Osteocyte (in vitro differentiated cells): ENCODE measurements around the gene MAP3K12. TPM values are rescaled to one million over a fixed set of nuclear protein-coding genes. Genes with fewer than 3 reads are reported as not detected.
A peak's percentile ranks its signal among the peaks of the same experiment; 100 is the strongest.

Experiments
- DNase-seq: peaks from one replicate; pipeline ENCODE4 v3.0.0; 2021; ENCODE audit warnings: mixed read lengths; ENCODE audit not compliant: unreplicated experiment; ENCODE audit errors: extremely low spot score
- H3K27ac Mint-ChIP-seq: one replicate; pipeline ENCODE4 v1.8.0; 2021; ENCODE audit warnings: mild to moderate bottlenecking, mixed read lengths; ENCODE audit not compliant: unreplicated experiment
- H3K27me3 Mint-ChIP-seq: one replicate; pipeline ENCODE4 v1.8.0; 2021; ENCODE audit warnings: mixed read lengths; ENCODE audit not compliant: unreplicated experiment
- H3K36me3 Mint-ChIP-seq: one replicate; pipeline ENCODE4 v1.8.0; 2021; ENCODE audit warnings: mixed read lengths; ENCODE audit not compliant: unreplicated experiment
- H3K4me1 Mint-ChIP-seq: one replicate; pipeline ENCODE4 v1.8.0; 2021; ENCODE audit warnings: mixed read lengths; ENCODE audit not compliant: unreplicated experiment
- H3K4me3 Mint-ChIP-seq: one replicate; pipeline ENCODE4 v1.8.0; 2021; ENCODE audit warnings: mild to moderate bottlenecking, moderate library complexity, mixed read lengths; ENCODE audit not compliant: unreplicated experiment
- H3K9me3 Mint-ChIP-seq: one replicate; pipeline ENCODE4 v1.8.0; 2021; ENCODE audit warnings: mixed read lengths; ENCODE audit not compliant: unreplicated experiment
- CTCF ChIP-seq: fragments of 200-600 bp; sonication (generic); IDR thresholded peaks from 2 replicates; pipeline ENCODE4 v1.5.0; 2021; ENCODE audit warnings: antibody characterized with exemption, mild to moderate bottlenecking, moderate library complexity
- total RNA-seq: library from RNA; stranded (reverse); gene quantifications from 2 replicates; pipeline ENCODE4 v1.2.1, GENCODE V29; 2021

Gene MAP3K12
- total RNA-seq, 1 donor from 2014 or later = 51.8 TPM

DNA sequence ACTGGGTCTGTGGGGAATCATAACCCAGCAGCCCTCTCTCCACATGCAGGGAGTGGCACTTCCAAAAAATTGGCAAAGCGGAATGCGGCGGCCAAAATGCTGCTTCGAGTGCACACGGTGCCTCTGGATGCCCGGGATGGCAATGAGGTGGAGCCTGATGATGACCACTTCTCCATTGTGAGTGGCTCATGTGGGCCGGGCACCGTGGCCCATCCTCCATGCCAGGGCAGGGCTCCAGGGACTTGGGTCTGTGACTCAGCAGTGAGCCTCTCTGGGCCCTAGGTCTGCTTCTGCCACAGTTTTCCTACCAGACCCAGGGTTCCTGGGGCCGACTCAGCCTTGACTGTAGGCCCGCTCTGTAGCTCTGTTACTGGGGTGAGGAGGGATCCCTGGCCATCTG is 5.8 kb upstream of the MAP3K12 start:
- no peak for DNase-seq
- H3K4me3 Mint-ChIP-seq = no peak overlapping the region
- peak overlapping the region; percentile 34 for H3K27ac Mint-ChIP-seq
- no peaks in the 10 kb centered on the region for H3K9me3 Mint-ChIP-seq
- H3K36me3 Mint-ChIP-seq = peaks cover 14% of the 10 kb centered on the region
- H3K27me3 Mint-ChIP-seq = no peaks in the 10 kb centered on the region
- no peak for TF ChIP-seq CTCF
- H3K4me1 Mint-ChIP-seq = peaks cover 34% of the 10 kb centered on the region

- Mint-ChIP-seq H3K4me1 (peaks cover 37% of the 10 kb centered on the region), H3K27me3 (no peaks in the 10 kb centered on the region), H3K9me3 (no peaks in the 10 kb centered on the region), H3K27ac (peak overlapping the region; percentile 23), H3K36me3 (peaks cover 14% of the 10 kb centered on the region), H3K4me3 (no peak overlapping the region)
- DNase-seq = no peak
- no peak for TF ChIP-seq CTCF
Measured at GRCh38 chr12:53504004-53504920, 5.0 kb upstream of the MAP3K12 start.

DNA sequence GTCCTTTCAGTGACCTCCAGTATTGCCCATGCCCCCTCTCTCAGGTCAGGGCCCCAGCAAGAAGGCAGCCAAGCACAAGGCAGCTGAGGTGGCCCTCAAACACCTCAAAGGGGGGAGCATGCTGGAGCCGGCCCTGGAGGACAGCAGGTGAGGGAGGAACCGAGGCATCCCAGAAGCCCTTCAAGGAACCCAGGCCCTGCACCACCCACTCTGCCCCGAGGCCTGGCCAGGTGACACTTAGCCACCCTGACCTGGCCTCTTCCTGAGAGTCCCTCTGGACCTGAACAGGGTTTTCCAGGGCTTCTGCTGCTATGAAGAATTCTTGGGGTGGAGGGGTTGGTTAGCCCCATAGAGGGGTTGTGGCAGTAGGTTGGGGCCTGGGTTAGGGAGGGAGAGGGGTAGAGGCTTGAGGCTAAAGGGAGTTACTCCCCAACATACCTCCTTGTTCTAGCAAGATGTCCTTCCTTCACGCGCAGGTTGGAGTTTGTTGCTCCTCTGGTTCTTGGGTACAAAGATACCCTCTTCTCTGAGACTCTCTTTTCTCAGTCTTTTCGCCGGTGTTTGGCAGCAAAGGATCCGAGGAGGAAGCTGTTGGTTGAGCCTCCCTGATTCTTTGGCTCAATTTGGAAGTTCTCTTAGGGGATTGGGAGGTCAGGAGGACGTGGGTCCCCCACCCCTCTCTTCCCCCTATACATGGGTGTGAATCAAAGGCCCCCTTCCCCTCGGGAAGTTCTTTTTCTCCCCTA is 3.9 kb upstream of the MAP3K12 start:
- Mint-ChIP-seq H3K27ac (no peak overlapping the region), H3K4me3 (peak overlapping the region; percentile 47), H3K27me3 (no peaks in the 10 kb centered on the region), H3K36me3 (peaks cover 14% of the 10 kb centered on the region), H3K4me1 (peaks cover 42% of the 10 kb centered on the region), H3K9me3 (no peaks in the 10 kb centered on the region)
- no peak for DNase-seq
- no peak for TF ChIP-seq CTCF

DNA sequence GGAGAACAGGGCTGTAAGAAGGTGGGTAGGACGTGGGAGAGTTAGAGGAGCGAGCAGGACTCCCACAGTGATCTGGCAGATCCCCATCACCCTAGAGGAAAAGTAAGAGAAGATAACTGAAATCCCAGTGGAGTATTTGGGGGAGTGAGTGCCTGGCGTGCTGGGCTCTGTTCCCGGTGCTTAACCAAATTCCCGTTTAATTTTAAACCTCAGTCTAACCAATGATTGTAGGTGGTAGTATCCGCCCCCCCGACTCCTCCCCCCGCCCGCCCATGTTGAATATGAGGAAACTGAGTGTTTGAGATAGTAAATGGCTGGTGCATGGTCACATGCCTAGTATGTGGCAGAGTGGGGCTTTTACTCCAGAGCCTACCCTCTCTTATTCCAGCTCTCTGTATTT is 3.1 kb upstream of the MAP3K12 start:
- Mint-ChIP-seq H3K27me3 (no peaks in the 10 kb centered on the region), H3K4me3 (peak overlapping the region; percentile 78), H3K9me3 (no peaks in the 10 kb centered on the region), H3K36me3 (peaks cover 14% of the 10 kb centered on the region), H3K27ac (peak overlapping the region; percentile 96), H3K4me1 (peaks cover 44% of the 10 kb centered on the region)
- no peak for DNase-seq
- TF ChIP-seq CTCF = no peak
